ENCODE measurements around the gene GYG1. TPM values are rescaled to one million over a fixed set of nuclear protein-coding genes. Genes with fewer than 3 reads are reported as not detected.

Gene GYG1
- total RNA-seq, 1 donor from 2014 or later = 33.6 TPM

GRCh38 chr3:149031096-149031495 lies 39.8 kb downstream of the GYG1 start:
- DNase-seq (ENCODE audit: low spot score) = no peak
- no peaks in the 10 kb centered on the region for H3K9me3 Mint-ChIP-seq
- peaks cover 9% of the 10 kb centered on the region for H3K4me1 Mint-ChIP-seq (ENCODE audit: low read depth)
- H3K4me3 Mint-ChIP-seq = no peak overlapping the region
- H3K27ac Mint-ChIP-seq = no peak overlapping the region
- intact Hi-C loops (cut with micrococcal nuclease) = no loop called here
- H3K27me3 Mint-ChIP-seq (ENCODE audit: insufficient read depth) = no peaks in the 10 kb centered on the region
- peaks cover 29% of the 10 kb centered on the region for H3K36me3 Mint-ChIP-seq (ENCODE audit: low read depth)

DNA sequence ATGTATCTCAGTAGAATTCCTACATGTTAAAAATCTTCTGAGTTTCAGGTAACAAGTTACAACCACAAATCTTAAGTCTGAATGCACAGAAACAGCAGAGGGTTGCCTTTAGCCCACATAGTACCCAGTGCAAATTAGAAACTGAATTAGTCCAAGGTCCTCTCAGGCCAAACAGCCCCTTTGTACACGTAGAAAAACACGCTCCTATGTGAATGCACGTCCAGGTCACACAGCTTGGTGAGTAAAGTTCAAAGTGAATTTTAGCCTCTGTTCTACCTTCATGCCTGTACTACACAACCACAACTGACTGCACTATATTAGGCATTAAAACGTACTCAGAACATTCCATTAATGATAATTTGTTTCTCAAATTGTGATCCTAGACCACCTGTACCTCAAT lies 46.3 kb downstream of the GYG1 start:
- no peaks in the 10 kb centered on the region for H3K9me3 Mint-ChIP-seq
- no peaks in the 10 kb centered on the region for H3K27me3 Mint-ChIP-seq (ENCODE audit: insufficient read depth)
- H3K4me1 Mint-ChIP-seq (ENCODE audit: low read depth) = peaks cover 10% of the 10 kb centered on the region
- peaks cover 20% of the 10 kb centered on the region for H3K36me3 Mint-ChIP-seq (ENCODE audit: low read depth)
- intact Hi-C loops (cut with micrococcal nuclease) = no loop called here
- H3K27ac Mint-ChIP-seq = no peak overlapping the region
- no peak for DNase-seq (ENCODE audit: low spot score)
- H3K4me3 Mint-ChIP-seq = no peak overlapping the region

- Mint-ChIP-seq H3K4me1 (ENCODE audit: low read depth) (peaks cover 17% of the 10 kb centered on the region), H3K36me3 (ENCODE audit: low read depth) (peaks cover 20% of the 10 kb centered on the region), H3K9me3 (no peaks in the 10 kb centered on the region), H3K27ac (no peak overlapping the region), H3K4me3 (no peak overlapping the region), H3K27me3 (ENCODE audit: insufficient read depth) (no peaks in the 10 kb centered on the region)
- intact Hi-C loops (cut with micrococcal nuclease) = no loop called here
- no peak for DNase-seq (ENCODE audit: low spot score)
Observed at GRCh38 chr3:149038322-149038721, 47.0 kb downstream of the GYG1 start.

- peaks cover 30% of the 10 kb centered on the region for H3K36me3 Mint-ChIP-seq (ENCODE audit: low read depth)
- intact Hi-C loops (cut with micrococcal nuclease) = loop anchor here (1.0 to 5.0 kb wide), 4 partner anchors 34 to 204 kb away; partner anchors contain the start of gene GYG1
- H3K27ac Mint-ChIP-seq = peak overlapping the region; percentile 7
- peak overlapping the region; percentile 1 for H3K4me3 Mint-ChIP-seq
- H3K4me1 Mint-ChIP-seq (ENCODE audit: low read depth) = peaks cover 28% of the 10 kb centered on the region
- H3K9me3 Mint-ChIP-seq = no peaks in the 10 kb centered on the region
- no peaks in the 10 kb centered on the region for H3K27me3 Mint-ChIP-seq (ENCODE audit: insufficient read depth)
- no peak for DNase-seq (ENCODE audit: low spot score)
Observed at GRCh38 chr3:149042789-149043386, 51.5 kb downstream of the GYG1 start.

- H3K4me3 Mint-ChIP-seq = peak overlapping the region; percentile 9
- no peaks in the 10 kb centered on the region for H3K27me3 Mint-ChIP-seq (ENCODE audit: insufficient read depth)
- H3K27ac Mint-ChIP-seq = no peak overlapping the region
- no peaks in the 10 kb centered on the region for H3K9me3 Mint-ChIP-seq
- H3K4me1 Mint-ChIP-seq (ENCODE audit: low read depth) = peaks cover 28% of the 10 kb centered on the region
- DNase-seq (ENCODE audit: low spot score) = no peak
- H3K36me3 Mint-ChIP-seq (ENCODE audit: low read depth) = peaks cover 29% of the 10 kb centered on the region
- intact Hi-C loops (cut with micrococcal nuclease) = loop anchor here (2.0 to 5.0 kb wide), 2 partner anchors 14 to 203 kb away; no protein-coding TSS in a partner anchor
Observed at GRCh38 chr3:149044339-149045083, 53.2 kb downstream of the GYG1 start.

DNA sequence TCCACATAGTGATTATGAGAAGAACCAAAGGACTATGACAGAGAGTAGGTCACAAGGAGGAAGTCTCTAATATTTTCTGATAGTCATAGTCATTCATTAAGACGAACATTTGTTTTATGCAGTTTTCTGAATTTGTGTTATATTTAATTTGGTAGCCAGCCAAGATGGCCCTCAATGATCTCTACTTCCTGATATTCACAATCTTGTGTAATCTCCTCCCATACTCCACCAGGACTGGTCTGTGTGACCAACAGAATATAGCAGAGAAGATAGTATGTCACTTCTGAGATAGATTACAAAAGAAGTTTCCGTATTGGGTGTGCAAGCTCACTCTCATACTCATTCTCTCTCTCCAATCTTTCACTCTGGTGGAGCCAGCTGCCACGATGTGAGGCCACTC lies 64.2 kb downstream of the GYG1 start:
- no peak overlapping the region for H3K27ac Mint-ChIP-seq
- H3K27me3 Mint-ChIP-seq (ENCODE audit: insufficient read depth) = no peaks in the 10 kb centered on the region
- H3K36me3 Mint-ChIP-seq (ENCODE audit: low read depth) = peaks cover 41% of the 10 kb centered on the region
- DNase-seq (ENCODE audit: low spot score) = no peak
- intact Hi-C loops (cut with micrococcal nuclease) = no loop called here
- H3K4me1 Mint-ChIP-seq (ENCODE audit: low read depth) = no peaks in the 10 kb centered on the region
- peaks cover 12% of the 10 kb centered on the region for H3K9me3 Mint-ChIP-seq
- H3K4me3 Mint-ChIP-seq = no peak overlapping the region

- Mint-ChIP-seq H3K36me3 (ENCODE audit: low read depth) (peaks cover 36% of the 10 kb centered on the region), H3K27me3 (ENCODE audit: insufficient read depth) (no peaks in the 10 kb centered on the region), H3K4me3 (no peak overlapping the region), H3K9me3 (peaks cover 2% of the 10 kb centered on the region), H3K4me1 (ENCODE audit: low read depth) (no peaks in the 10 kb centered on the region), H3K27ac (no peak overlapping the region)
- intact Hi-C loops (cut with micrococcal nuclease) = loop anchor here (2.0 kb wide), 1 partner anchor 13 kb away; no protein-coding TSS in a partner anchor
- DNase-seq (ENCODE audit: low spot score) = no peak
Observed at GRCh38 chr3:149058198-149058597, 66.9 kb downstream of the GYG1 start.

DNA sequence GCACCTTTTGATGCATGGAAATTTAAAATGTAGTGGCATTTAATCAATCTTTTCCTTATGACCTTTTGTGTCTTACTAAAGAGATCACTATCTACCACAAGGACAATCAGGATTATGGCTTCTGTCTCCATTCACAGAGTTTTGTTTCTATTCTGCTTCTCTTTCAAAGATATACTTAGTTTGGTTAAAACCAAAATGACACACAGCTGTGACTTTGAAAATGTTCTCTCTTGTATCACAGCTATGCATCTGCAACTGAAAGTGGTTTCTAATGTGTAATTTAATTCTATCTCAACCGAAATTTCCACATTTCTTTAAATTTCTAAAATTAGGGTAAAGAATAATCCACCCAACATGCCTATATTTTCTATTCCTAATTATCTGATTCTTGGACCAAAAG lies 67.3 kb downstream of the GYG1 start:
- Mint-ChIP-seq H3K36me3 (ENCODE audit: low read depth) (peaks cover 33% of the 10 kb centered on the region), H3K27me3 (ENCODE audit: insufficient read depth) (no peaks in the 10 kb centered on the region), H3K9me3 (no peaks in the 10 kb centered on the region), H3K4me3 (no peak overlapping the region), H3K4me1 (ENCODE audit: low read depth) (no peaks in the 10 kb centered on the region), H3K27ac (no peak overlapping the region)
- intact Hi-C loops (cut with micrococcal nuclease) = loop anchor here (2.0 kb wide), 1 partner anchor 14 kb away; no protein-coding TSS in a partner anchor
- DNase-seq (ENCODE audit: low spot score) = no peak

GRCh38 chr3:149061776-149062175 lies 70.4 kb downstream of the GYG1 start:
- H3K4me1 Mint-ChIP-seq (ENCODE audit: low read depth) = no peaks in the 10 kb centered on the region

GRCh38 chr3:149067883-149068282 lies 76.5 kb downstream of the GYG1 start:
- intact Hi-C loops (cut with micrococcal nuclease) = no loop called here
- Mint-ChIP-seq H3K4me1 (ENCODE audit: low read depth) (no peaks in the 10 kb centered on the region), H3K36me3 (ENCODE audit: low read depth) (peaks cover 11% of the 10 kb centered on the region), H3K27ac (no peak overlapping the region), H3K27me3 (ENCODE audit: insufficient read depth) (no peaks in the 10 kb centered on the region), H3K9me3 (no peaks in the 10 kb centered on the region), H3K4me3 (no peak overlapping the region)
- DNase-seq (ENCODE audit: low spot score) = no peak

More at GRCh38 chr3:149061776-149062175, 70.4 kb downstream of the GYG1 start:
- Mint-ChIP-seq H3K9me3 (no peaks in the 10 kb centered on the region), H3K36me3 (ENCODE audit: low read depth) (peaks cover 23% of the 10 kb centered on the region), H3K27me3 (ENCODE audit: insufficient read depth) (no peaks in the 10 kb centered on the region), H3K4me3 (no peak overlapping the region), H3K27ac (no peak overlapping the region)
- no peak for DNase-seq (ENCODE audit: low spot score)
- intact Hi-C loops (cut with micrococcal nuclease) = no loop called here

Other genes with a start within 250 kb of the GYG1 start
- gene CPB1, start 163.7 kb upstream of the GYG1 start, total RNA-seq = not detected in 2 replicates
- not detected in 2 replicates for gene CPA3, start 126.2 kb upstream of the GYG1 start, total RNA-seq
- 19.7 and 22.6 TPM in 2 replicates for gene HLTF, start 95.0 kb downstream of the GYG1 start, total RNA-seq
- 15.8 and 17.3 TPM in 2 replicates for gene HPS3, start 138.1 kb downstream of the GYG1 start, total RNA-seq
- gene CP, start 230.3 kb downstream of the GYG1 start, total RNA-seq = not detected in 2 replicates